MM.1S (cell line): ENCODE data around the gene MINAR2.

ENCODE experiments used
- DNase-seq: peaks from one replicate; pipeline ENCODE4 v3.0.0-alpha.2; 2015
- H2AFZ ChIP-seq: fragments of 300-600 bp; sonication (generic); 2 replicates; pipeline ENCODE4 v1.6.0; 2016; ENCODE audit warnings: antibody characterized with exemption, low read length
- H3F3A ChIP-seq: fragments of 300-600 bp; sonication (generic); 2 replicates; pipeline ENCODE4 v1.6.1; 2016; ENCODE audit warnings: mild to moderate bottlenecking, antibody characterized with exemption, low read length, moderate library complexity, mixed read lengths; ENCODE audit not compliant: insufficient read depth
- H3K27ac ChIP-seq: fragments of 300-600 bp; sonication (generic); 2 replicates; pipeline ENCODE4 v1.5.1; 2016; ENCODE audit warnings: mild to moderate bottlenecking, low read length
- H3K27me3 ChIP-seq: fragments of 300-600 bp; sonication (generic); replicated peaks from 2 replicates; pipeline ENCODE4 v1.6.0; 2016; ENCODE audit warnings: low read length; ENCODE audit not compliant: insufficient read depth
- H3K36me3 ChIP-seq: fragments of 300-600 bp; sonication (generic); replicated peaks from 2 replicates; pipeline ENCODE4 v1.6.1; 2016; ENCODE audit warnings: mild to moderate bottlenecking, low read length, mixed read lengths; ENCODE audit not compliant: insufficient read depth
- H3K4me1 ChIP-seq: fragments of 300-600 bp; sonication (generic); 2 replicates; pipeline ENCODE4 v1.6.1; 2016; ENCODE audit warnings: low read length, mixed read lengths
- H3K4me2 ChIP-seq: fragments of 300-600 bp; sonication (generic); 2 replicates; pipeline ENCODE4 v1.6.0; 2016; ENCODE audit warnings: low read depth, low read length
- H3K4me3 ChIP-seq: fragments of 300-600 bp; sonication (generic); 2 replicates; pipeline ENCODE4 v1.5.1; 2016; ENCODE audit warnings: low read length, mixed read lengths
- H3K79me2 ChIP-seq: fragments of 300-600 bp; sonication (generic); 2 replicates; pipeline ENCODE4 v1.6.1; 2016; ENCODE audit warnings: mixed run types, low read length, mixed read lengths
- H3K9ac ChIP-seq: fragments of 300-600 bp; sonication (generic); 2 replicates; pipeline ENCODE4 v1.6.1; 2016; ENCODE audit warnings: low read length, mixed read lengths
- H3K9me2 ChIP-seq: fragments of 300-600 bp; sonication (generic); replicated peaks from 2 replicates; pipeline ENCODE4 v1.6.1; 2016; ENCODE audit warnings: mild to moderate bottlenecking, low read length, mixed read lengths; ENCODE audit not compliant: insufficient read depth
- H3K9me3 ChIP-seq: fragments of 300-600 bp; sonication (generic); replicated peaks from 2 replicates; pipeline ENCODE4 v1.6.1; 2016; ENCODE audit warnings: mild to moderate bottlenecking, low read length, mixed read lengths; ENCODE audit not compliant: insufficient read depth
- H4K20me1 ChIP-seq: fragments of 300-600 bp; sonication (generic); 2 replicates; pipeline ENCODE4 v1.6.1; 2016; ENCODE audit warnings: mild to moderate bottlenecking, low read length, moderate library complexity, mixed read lengths; ENCODE audit not compliant: insufficient read depth
- CTCF ChIP-seq: fragments of 300-600 bp; sonication (generic); IDR thresholded peaks from 2 replicates; pipeline ENCODE4 v1.5.1; 2016; ENCODE audit warnings: antibody characterized with exemption, low read length, mixed read lengths
- EZH2 ChIP-seq: fragments of 300-600 bp; sonication (generic); optimal IDR thresholded peaks from 2 replicates; pipeline ENCODE3; 2017; ENCODE audit warnings: low read depth, mild to moderate bottlenecking, antibody characterized with exemption, low read length, mixed read lengths
- EZH2phosphoT487 ChIP-seq: fragments of 300-600 bp; sonication (generic); IDR thresholded peaks from 2 replicates; pipeline ENCODE4 v1.6.1; 2018; ENCODE audit warnings: antibody characterized with exemption, low read length

MINAR2 gene, protein sequence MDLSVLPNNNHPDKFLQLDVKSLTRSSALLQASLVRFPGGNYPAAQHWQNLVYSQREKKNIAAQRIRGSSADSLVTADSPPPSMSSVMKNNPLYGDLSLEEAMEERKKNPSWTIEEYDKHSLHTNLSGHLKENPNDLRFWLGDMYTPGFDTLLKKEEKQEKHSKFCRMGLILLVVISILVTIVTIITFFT

GRCh38 chr5:129747572-129748407 lies at the start of gene MINAR2:
Gene MINAR2 (plus strand): TSS chr5:129748094. CDS start chr5:129748191, 97 bp downstream.
- H3K36me3 ChIP-seq, result no peaks in the 10 kb centered on the region
- H3K9ac ChIP-seq, result no peak within 1 kb of the TSS
- TF ChIP-seq EZH2 (no peak), EZH2phosphoT487 (no peak), CTCF (no peak)
- no peak within 1 kb of the TSS for H3K4me2 ChIP-seq
- no peaks in the 10 kb centered on the region for H3K9me3 ChIP-seq
- no peak within 1 kb of the TSS for H3K4me3 ChIP-seq
- no peak within 1 kb of the TSS for H2AFZ ChIP-seq
- H3K27me3 ChIP-seq, result no peaks in the 10 kb centered on the region
- no peak for DNase-seq
- no peaks in the 10 kb centered on the region for H4K20me1 ChIP-seq
- H3K27ac ChIP-seq, result no peak within 1 kb of the TSS
- no peaks in the 10 kb centered on the region for H3F3A ChIP-seq
- no peaks in the 10 kb centered on the region for H3K79me2 ChIP-seq
- no peaks in the 10 kb centered on the region for H3K9me2 ChIP-seq
- no peaks in the 10 kb centered on the region for H3K4me1 ChIP-seq

- no peaks in the 10 kb centered on the region for H3K27me3 ChIP-seq
- DNase-seq, result no peak
- H3K4me1 ChIP-seq, result no peaks in the 10 kb centered on the region
- no peaks in the 10 kb centered on the region for H3F3A ChIP-seq
- no peaks in the 10 kb centered on the region for H3K9me2 ChIP-seq
- H3K27ac ChIP-seq, result no peak overlapping the region
- no peaks in the 10 kb centered on the region for H3K36me3 ChIP-seq
- no peak for TF ChIP-seq EZH2
- TF ChIP-seq CTCF, result peak; percentile 9; the same call in 1 of the 2 replicates
- no peak for TF ChIP-seq EZH2phosphoT487
- H3K9me3 ChIP-seq, result no peaks in the 10 kb centered on the region
- H4K20me1 ChIP-seq, result no peaks in the 10 kb centered on the region
- no peak overlapping the region for H3K9ac ChIP-seq
- no peak overlapping the region for H2AFZ ChIP-seq
- no peaks in the 10 kb centered on the region for H3K79me2 ChIP-seq
- no peak overlapping the region for H3K4me3 ChIP-seq
- H3K4me2 ChIP-seq, result no peak overlapping the region
These were observed 49.2 kb upstream of the MINAR2 start for GRCh38 chr5:129698661-129699060.

- Histone ChIP-seq H3K27ac (no peak overlapping the region), H3K79me2 (no peaks in the 10 kb centered on the region), H3F3A (no peaks in the 10 kb centered on the region), H3K4me3 (no peak overlapping the region), H3K36me3 (no peaks in the 10 kb centered on the region), H3K9ac (no peak overlapping the region), H3K9me3 (no peaks in the 10 kb centered on the region), H3K4me2 (no peak overlapping the region), H3K9me2 (no peaks in the 10 kb centered on the region), H4K20me1 (no peaks in the 10 kb centered on the region), H2AFZ (no peak overlapping the region), H3K27me3 (no peaks in the 10 kb centered on the region), H3K4me1 (no peaks in the 10 kb centered on the region)
- DNase-seq, result no peak
- TF ChIP-seq EZH2phosphoT487 (no peak), CTCF (no peak), EZH2 (no peak)
These were observed 31.7 kb upstream of the MINAR2 start for GRCh38 chr5:129716235-129716634.
